HepG2 (cell line): ENCODE results near the gene TRPC1. TPM values are rescaled to one million over a fixed set of nuclear protein-coding genes. Genes with fewer than 3 reads are reported as not detected.
"Not testable (repeated sequence)": the region's sequence is repeated elsewhere in the genome, so short reads cannot be mapped to it uniquely, and the experiment has no call there.

Experiments used
- FOXA3 ChIP-seq: IDR thresholded peaks from 2 replicates; pipeline ENCODE4 v1.6.1; 2016; ENCODE audit warnings: missing genetic modification reagents, missing compliant biosample characterization
- FOXO1 ChIP-seq: sonication (generic); formaldehyde crosslinking; IDR thresholded peaks from 2 replicates; pipeline ENCODE4 v1.4.0; 2020; ENCODE audit warnings: missing genetic modification reagents
- FOXP1 ChIP-seq, 2 experiments: fragments of 450-650 bp in 1 of 2; IDR thresholded peaks; 2 replicates each; pipeline ENCODE4 v1.6.1; 2017 to 2018; ENCODE audit warnings: antibody characterized with exemption in 1 of 2
- MIXL1 ChIP-seq: IDR thresholded peaks from 2 replicates; pipeline ENCODE4 v1.6.1; 2016
- PAXIP1 ChIP-seq: sonication (generic); formaldehyde crosslinking; conservative IDR thresholded peaks from 2 replicates; pipeline ENCODE4 v1.4.0; 2020; ENCODE audit warnings: mild to moderate bottlenecking, missing genetic modification reagents, moderate library complexity
- PPARG ChIP-seq: conservative IDR thresholded peaks from 2 replicates; pipeline ENCODE4 v1.6.1; 2016; ENCODE audit warnings: missing biosample characterization, missing genetic modification reagents
- RXRB ChIP-seq: IDR thresholded peaks from 2 replicates; pipeline ENCODE4 v1.6.1; 2016; ENCODE audit warnings: borderline replicate concordance, missing genetic modification reagents, missing compliant biosample characterization
- SOX5 ChIP-seq: IDR thresholded peaks from 2 replicates; pipeline ENCODE4 v1.6.1; 2016; ENCODE audit warnings: borderline replicate concordance
- TCF12 ChIP-seq, 2 experiments: fragments of 450-650 bp in 1 of 2; sonication (generic) in 1 of 2; formaldehyde crosslinking in 1 of 2; IDR thresholded peaks; 2 replicates each; pipeline versions ENCODE4 v1.6.1 to v1.8.0; 2017 to 2022; ENCODE audit warnings: antibody characterized with exemption in 1 of 2, mild to moderate bottlenecking in 1 of 2, missing genetic modification reagents in 1 of 2, moderate library complexity in 1 of 2
- ZHX2 ChIP-seq, 2 experiments: sonication (generic) in 1 of 2; formaldehyde crosslinking in 1 of 2; IDR thresholded peaks; 2 replicates each; pipeline versions ENCODE4 v1.6.1 to v1.9.0; 2014 to 2022; ENCODE audit warnings: antibody characterized with exemption in 1 of 2, borderline replicate concordance in 1 of 2, inconsistent platforms in 1 of 2, low read depth in 1 of 2, missing genetic modification reagents in 1 of 2
- ZNF609 ChIP-seq: sonication (generic); formaldehyde crosslinking; IDR thresholded peaks from 2 replicates; pipeline ENCODE4 v1.4.0; 2020; ENCODE audit warnings: mild to moderate bottlenecking, missing genetic modification reagents, borderline replicate concordance
- polyA plus RNA-seq, 8 experiments: library from polyadenylated mRNA; depleted of rRNA in 3 of 8; stranded (reverse) in 7 of 8; unstranded in 1 of 8; fragments of >200 nt; fragmentation: Illumina TruSeq in 4 of 8; extraction: Trizol in 4 of 8; gene quantifications; 2 replicates each; pipeline versions ENCODE4 v1.2.1 to v1.2.3, GENCODE V29; 2011 to 2016; ENCODE audit warnings: low read depth in 4 of 8, missing spikeins in 1 of 8, mixed read lengths in 1 of 8; ENCODE audit not compliant: insufficient read depth in 1 of 8
- total RNA-seq, 5 experiments: library from RNA; depleted of rRNA; stranded (reverse); fragments of >200 nt; fragmentation: Illumina TruSeq; extraction: Trizol; gene quantifications; 2 replicates each; pipeline ENCODE4 v1.2.3, GENCODE V29; 2016; ENCODE audit warnings: low read depth in 1 of 5

TRPC1 gene
- total and polyA plus RNA-seq, 2 of the 13 experiments (the other 11 are each of a cell fraction or from before 2014, with no cell fraction given), result 10.8 to 13.1 TPM

- TF ChIP-seq FOXO1 (CRISPR knock-in tag) (peak; percentile 69; the same call in 1 of the 2 replicates), SOX5 (CRISPR knock-in tag) (peak; percentile 90), FOXP1 (CRISPR knock-in tag; IDR thresholded peaks at IDR 0.05) (peak; percentile 71), FOXA3 (CRISPR knock-in tag) (peak; percentile 43; the same call in 1 of the 2 replicates), PPARG (CRISPR knock-in tag) (peak; percentile 46; the same call in 1 of the 2 replicates), PAXIP1 (CRISPR knock-in tag) (peak; percentile 77), ZNF609 (CRISPR knock-in tag) (peak; percentile 33; the same call in 1 of the 2 replicates), MIXL1 (CRISPR knock-in tag) (peak; percentile 40; the same call in 1 of the 2 replicates), RXRB (CRISPR knock-in tag) (peak; percentile 84; the same call in 1 of the 2 replicates), TCF12 (CRISPR knock-in tag; IDR thresholded peaks at IDR 0.05) (0 out of 2 replicates have a peak, but pooled peaks have one; percentile 51), ZHX2 (CRISPR knock-in tag; IDR thresholded peaks at IDR 0.05; ENCODE audit: borderline replicate concordance) (0 out of 2 replicates have a peak, but pooled peaks have one; percentile 21)
- not testable (repeated sequence) for TF ChIP-seq FOXP1 (IDR thresholded peaks at IDR 0.05); TCF12 (IDR thresholded peaks at IDR 0.05); ZHX2 (IDR thresholded peaks at IDR 0.05; ENCODE audit: low read depth)
- TF ChIP-seq, all 625 proteins: peak for 25; not testable (repeated sequence) for 600
These were observed 28.8 kb downstream of the TRPC1 start (continued) for GRCh38 chr3:142752605-142753004.
